GM19043 (cell line): Measurements from ENCODE around the gene MBTPS1.

Experiments used
- ATAC-seq: cut with Tn5 transposase; IDR thresholded peaks from one replicate; pipeline ENCODE4 v1.9.1; 2021; ENCODE audit warnings: low read depth; ENCODE audit not compliant: unreplicated experiment

Gene MBTPS1

GRCh38 chr16:84040823-84041820 is 75.6 kb downstream of the MBTPS1 start:
- no peak for ATAC-seq

- no peak for ATAC-seq
These were observed 76.4 kb downstream of the MBTPS1 start for GRCh38 chr16:84040226-84040822.

- ATAC-seq = no peak
These were observed 77.0 kb downstream of the MBTPS1 start for GRCh38 chr16:84039696-84040095.

- ATAC-seq = no peak
These were observed 78.3 kb downstream of the MBTPS1 start for GRCh38 chr16:84038469-84038868.

GRCh38 chr16:84036982-84037425 is 79.7 kb downstream of the MBTPS1 start:
- no peak for ATAC-seq

GRCh38 chr16:84036131-84036530 is 80.6 kb downstream of the MBTPS1 start:
- no peak for ATAC-seq

GRCh38 chr16:84034516-84034915 is 82.2 kb downstream of the MBTPS1 start:
- no peak for ATAC-seq

- no peak for ATAC-seq
These were observed 83.2 kb downstream of the MBTPS1 start for GRCh38 chr16:84033251-84034195.

- ATAC-seq = no peak
These were observed 84.1 kb downstream of the MBTPS1 start for GRCh38 chr16:84032458-84033178.

- ATAC-seq = no peak
These were observed 85.2 kb downstream of the MBTPS1 start for GRCh38 chr16:84031556-84031955.

- ATAC-seq = no peak
These were observed 87.3 kb downstream of the MBTPS1 start for GRCh38 chr16:84029297-84030047.

- no peak for ATAC-seq
These were observed 89.1 kb downstream of the MBTPS1 start for GRCh38 chr16:84027625-84028024.

GRCh38 chr16:84026606-84027005 is 90.1 kb downstream of the MBTPS1 start:
- ATAC-seq = no peak

- ATAC-seq = no peak
These were observed 91.9 kb downstream of the MBTPS1 start for GRCh38 chr16:84024854-84025253.

GRCh38 chr16:84022644-84023043 is 94.1 kb downstream of the MBTPS1 start:
- ATAC-seq = no peak

GRCh38 chr16:84021488-84021887 is 95.3 kb downstream of the MBTPS1 start:
- no peak for ATAC-seq

GRCh38 chr16:84020353-84020752 is 96.4 kb downstream of the MBTPS1 start:
- no peak for ATAC-seq

- no peak for ATAC-seq
These were observed 98.0 kb downstream of the MBTPS1 start for GRCh38 chr16:84018710-84019109.

- ATAC-seq = no peak
These were observed 100.3 kb downstream of the MBTPS1 start for GRCh38 chr16:84016477-84016876.
